ENCODE results near the gene WNT3. TPM values are rescaled to one million over a fixed set of nuclear protein-coding genes. Genes with fewer than 3 reads are reported as not detected.

Gene WNT3
- total and polyA plus RNA-seq, 10 of the 15 experiments (the other 5 are each of a cell fraction or from before 2014, with no cell fraction given): 0.01 to 0.03 TPM; not detected in 8

DNA sequence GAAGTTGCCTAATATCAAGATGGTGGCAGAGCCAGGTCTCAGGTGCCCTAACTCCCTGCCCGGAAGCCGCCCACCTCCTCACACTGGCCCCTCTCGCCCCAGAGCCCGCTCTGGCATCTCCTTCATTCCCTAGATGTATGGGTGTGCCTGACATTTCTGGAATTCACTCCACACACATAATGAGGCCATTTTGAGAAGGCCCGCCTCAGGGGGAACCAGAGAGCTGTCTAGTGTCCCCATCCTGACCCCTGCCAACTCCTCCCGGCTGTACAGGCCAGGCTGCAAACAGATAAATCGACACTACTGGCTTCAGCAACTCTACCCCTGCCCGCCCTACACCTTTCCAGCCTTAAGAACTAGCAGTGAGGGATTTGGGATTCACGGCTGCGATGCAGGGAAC, 7.7 kb downstream of the WNT3 start:
- DNase-seq (ENCODE audit: low read depth, low spot score) (no peak), FAIRE-seq (no peak), ATAC-seq (no peak)
- Histone ChIP-seq H3K36me3 (ENCODE audit: control insufficient read depth in 2 of 2, insufficient read depth in 2 of 2, low read length in 1 of 2) (no peaks in the 10 kb centered on the region), H4K20me1 (ENCODE audit: control insufficient read depth, insufficient read depth) (no peaks in the 10 kb centered on the region), H3K4me1 (ENCODE audit: control insufficient read depth, insufficient read depth, low read length) (no peaks in the 10 kb centered on the region), H3K79me2 (ENCODE audit: control insufficient read depth, insufficient read depth, low read length) (no peaks in the 10 kb centered on the region), H3K4me3 (no peak overlapping the region), H3K9ac (ENCODE audit: control insufficient read depth, insufficient read depth, low read length) (no peak overlapping the region), H3K9me3 (replicated peaks; ENCODE audit: control insufficient read depth, insufficient read depth, low read length) (no peaks in the 10 kb centered on the region), H3K27ac (ENCODE audit: control insufficient read depth, insufficient read depth) (no peak overlapping the region), H3K4me2 (ENCODE audit: control insufficient read depth, insufficient read depth) (no peak overlapping the region), H2AFZ (ENCODE audit: control insufficient read depth, low read depth, low read length) (no peak overlapping the region), H3K27me3 (replicated peaks in 1 of 2; ENCODE audit: control insufficient read depth in 2 of 2, insufficient read depth in 2 of 2, low read length in 1 of 2) (no peaks in the 10 kb centered on the region; a peak in 3 of 4 replicates)
- no TSS peak for BruUV-seq (replicated peaks)
- POLR2A ChIA-PET: no interaction called here
- 39% methylated on average over 10 of the region's 10 CpGs for WGBS (ENCODE audit: insufficient coverage, insufficient replicate concordance, low lambda C conversion rate, missing lambda C conversion rate)
- in situ Hi-C loops (cut with MboI): no loop called here
- SMC1A ChIA-PET (ENCODE audit: uncharacterized antibody, unreplicated experiment): no interaction called here
- CTCF ChIA-PET: no interaction called here
- intact Hi-C loops (cut with micrococcal nuclease; ENCODE audit: unreplicated experiment): no loop called here
- TF ChIP-seq RFX5 (IDR thresholded peaks at IDR 0.05; ENCODE audit: low read depth, low read length) (no peak), ATF7 (IDR thresholded peaks at IDR 0.05; ENCODE audit: low read depth) (no peak), SREBF1 (IDR thresholded peaks at IDR 0.05; ENCODE audit: low read length) (no peak)
- TF ChIP-seq, protein P1, sequence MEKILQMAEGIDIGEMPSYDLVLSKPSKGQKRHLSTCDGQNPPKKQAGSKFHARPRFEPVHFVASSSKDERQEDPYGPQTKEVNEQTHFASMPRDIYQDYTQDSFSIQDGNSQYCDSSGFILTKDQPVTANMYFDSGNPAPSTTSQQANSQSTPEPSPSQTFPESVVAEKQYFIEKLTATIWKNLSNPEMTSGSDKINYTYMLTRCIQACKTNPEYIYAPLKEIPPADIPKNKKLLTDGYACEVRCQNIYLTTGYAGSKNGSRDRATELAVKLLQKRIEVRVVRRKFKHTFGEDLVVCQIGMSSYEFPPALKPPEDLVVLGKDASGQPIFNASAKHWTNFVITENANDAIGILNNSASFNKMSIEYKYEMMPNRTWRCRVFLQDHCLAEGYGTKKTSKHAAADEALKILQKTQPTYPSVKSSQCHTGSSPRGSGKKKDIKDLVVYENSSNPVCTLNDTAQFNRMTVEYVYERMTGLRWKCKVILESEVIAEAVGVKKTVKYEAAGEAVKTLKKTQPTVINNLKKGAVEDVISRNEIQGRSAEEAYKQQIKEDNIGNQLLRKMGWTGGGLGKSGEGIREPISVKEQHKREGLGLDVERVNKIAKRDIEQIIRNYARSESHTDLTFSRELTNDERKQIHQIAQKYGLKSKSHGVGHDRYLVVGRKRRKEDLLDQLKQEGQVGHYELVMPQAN (conservative IDR thresholded peaks at IDR 0.05): no peak
- RAD21 ChIA-PET (ENCODE audit: unreplicated experiment): no interaction called here

DNA sequence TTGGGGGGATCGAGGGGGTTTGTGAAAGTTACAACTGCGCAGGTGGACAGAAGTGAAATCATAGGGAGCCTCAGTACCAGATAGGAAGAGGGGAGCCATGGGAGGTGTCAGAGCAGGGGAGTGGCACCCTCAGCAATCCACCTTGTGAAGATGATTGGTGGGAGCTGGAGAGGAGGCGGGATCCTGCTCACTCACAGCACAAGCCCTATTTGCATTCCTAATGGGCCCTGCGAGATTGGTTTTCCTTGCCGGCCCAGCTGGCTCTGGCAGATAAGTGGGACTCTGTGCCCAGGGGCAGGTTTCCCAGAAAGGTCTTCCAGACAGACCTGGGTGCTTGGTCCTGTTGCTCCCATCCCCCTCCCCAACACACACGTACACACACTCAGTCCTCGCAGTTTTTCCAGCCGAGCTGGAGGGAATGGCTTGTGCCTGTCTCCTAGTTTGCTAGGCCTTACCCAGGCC, 9.4 kb downstream of the WNT3 start:
- 66% methylated on average over 8 of the region's 8 CpGs for WGBS (ENCODE audit: insufficient coverage, insufficient replicate concordance, low lambda C conversion rate, missing lambda C conversion rate)
- in situ Hi-C loops (cut with MboI): no loop called here

More for the DNA sequence above, 9.4 kb downstream of the WNT3 start:
- no peak for ATAC-seq
- H3K4me3 ChIP-seq: no peak overlapping the region
- H3K79me2 ChIP-seq (ENCODE audit: control insufficient read depth, insufficient read depth, low read length): no peaks in the 10 kb centered on the region
- no peak overlapping the region for H3K9ac ChIP-seq (ENCODE audit: control insufficient read depth, insufficient read depth, low read length)
- no peak for DNase-seq (ENCODE audit: low read depth, low spot score)
- RAD21 ChIA-PET (ENCODE audit: unreplicated experiment): no interaction called here
- H4K20me1 ChIP-seq (ENCODE audit: control insufficient read depth, insufficient read depth): no peaks in the 10 kb centered on the region
- intact Hi-C loops (cut with micrococcal nuclease; ENCODE audit: unreplicated experiment): no loop called here
- no peaks in the 10 kb centered on the region for H3K4me1 ChIP-seq (ENCODE audit: control insufficient read depth, insufficient read depth, low read length)
- no peaks in the 10 kb centered on the region for H3K36me3 ChIP-seq (ENCODE audit: control insufficient read depth in 2 of 2, insufficient read depth in 2 of 2, low read length in 1 of 2)
- no peak overlapping the region for H3K27ac ChIP-seq (ENCODE audit: control insufficient read depth, insufficient read depth)
- H2AFZ ChIP-seq (ENCODE audit: control insufficient read depth, low read depth, low read length): no peak overlapping the region
- H3K9me3 ChIP-seq (replicated peaks; ENCODE audit: control insufficient read depth, insufficient read depth, low read length): no peaks in the 10 kb centered on the region
- CTCF ChIA-PET: interaction anchor here (1.1 kb wide), 1 partner anchor 14 kb away, joined by 3 read pairs; no protein-coding TSS in a partner anchor
- POLR2A ChIA-PET: no interaction called here
- no peaks in the 10 kb centered on the region; a peak in 3 of 4 replicates for H3K27me3 ChIP-seq (replicated peaks in 1 of 2; ENCODE audit: control insufficient read depth in 2 of 2, insufficient read depth in 2 of 2, low read length in 1 of 2)
- BruUV-seq (replicated peaks): no TSS peak
- TF ChIP-seq, protein P2, sequence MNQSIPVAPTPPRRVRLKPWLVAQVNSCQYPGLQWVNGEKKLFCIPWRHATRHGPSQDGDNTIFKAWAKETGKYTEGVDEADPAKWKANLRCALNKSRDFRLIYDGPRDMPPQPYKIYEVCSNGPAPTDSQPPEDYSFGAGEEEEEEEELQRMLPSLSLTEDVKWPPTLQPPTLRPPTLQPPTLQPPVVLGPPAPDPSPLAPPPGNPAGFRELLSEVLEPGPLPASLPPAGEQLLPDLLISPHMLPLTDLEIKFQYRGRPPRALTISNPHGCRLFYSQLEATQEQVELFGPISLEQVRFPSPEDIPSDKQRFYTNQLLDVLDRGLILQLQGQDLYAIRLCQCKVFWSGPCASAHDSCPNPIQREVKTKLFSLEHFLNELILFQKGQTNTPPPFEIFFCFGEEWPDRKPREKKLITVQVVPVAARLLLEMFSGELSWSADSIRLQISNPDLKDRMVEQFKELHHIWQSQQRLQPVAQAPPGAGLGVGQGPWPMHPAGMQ (IDR thresholded peaks at IDR 0.05; ENCODE audit: borderline replicate concordance): no peak
- TF ChIP-seq NFYB (IDR thresholded peaks at IDR 0.05; ENCODE audit: insufficient read depth, low read depth, low read length): 0 out of 2 replicates have a peak, but pooled peaks have one; percentile 31
- H3K4me2 ChIP-seq (ENCODE audit: control insufficient read depth, insufficient read depth): no peak overlapping the region
- SMC1A ChIA-PET (ENCODE audit: uncharacterized antibody, unreplicated experiment): no interaction called here
- FAIRE-seq: no peak

All from GM12878 (cell line).